Suprapubic skin (tissue), 4 donors: ENCODE measurements around the gene SMC4. TPM values are rescaled to one million over a fixed set of nuclear protein-coding genes. Genes with fewer than 3 reads are reported as not detected.
A peak's percentile ranks its signal among the peaks of the same experiment; 100 is the strongest.

Experiments used
- DNase-seq, 2 donors: peaks; one replicate each; pipeline ENCODE4 v3.0.0-alpha.2; 2019; ENCODE audit warnings: low spot score in 2 of 2
- H3K27ac ChIP-seq: fragments of 200-600 bp; sonication (generic); one replicate; pipeline ENCODE4 v1.5.1; 2019
- H3K27me3 ChIP-seq: fragments of 200-600 bp; sonication (generic); one replicate; pipeline ENCODE4 v1.5.1; 2019
- H3K36me3 ChIP-seq: fragments of 200-600 bp; sonication (generic); one replicate; pipeline ENCODE4 v1.5.1; 2019
- H3K4me1 ChIP-seq: fragments of 200-600 bp; sonication (generic); one replicate; pipeline ENCODE4 v1.5.1; 2019
- H3K4me3 ChIP-seq: fragments of 200-600 bp; sonication (generic); one replicate; pipeline ENCODE4 v1.5.1; 2019; ENCODE audit warnings: mild to moderate bottlenecking
- H3K9me3 ChIP-seq: fragments of 200-600 bp; sonication (generic); one replicate; pipeline ENCODE4 v1.5.1; 2019
- EP300 ChIP-seq: sonication (generic); formaldehyde crosslinking; IDR thresholded peaks from one replicate; pipeline ENCODE4 v1.6.1; 2017; ENCODE audit warnings: antibody characterized with exemption
- POLR2A ChIP-seq, 2 donors: fragments of 450-650 bp; IDR thresholded peaks; one replicate each; pipeline ENCODE4 v1.6.1; 2017; ENCODE audit warnings: antibody characterized with exemption in 2 of 2, mild to moderate bottlenecking in 2 of 2, moderate library complexity in 2 of 2
- POLR2AphosphoS5 ChIP-seq, 3 donors: sonication (generic); formaldehyde crosslinking; IDR thresholded peaks; one replicate each; pipeline ENCODE4 v1.6.1; 2017; ENCODE audit warnings: antibody characterized with exemption in 3 of 3
- WGBS: methylation state at CpG from one replicate; pipeline ENCODE4 v1.1.5; 2018; 5-methylcytosine and 5-hydroxymethylcytosine counted together
- total RNA-seq, 4 donors: library from RNA; depleted of rRNA; stranded (reverse); fragments of >200 nt; gene quantifications; one replicate each; pipeline ENCODE4 v1.1.0, GENCODE V29; 2016
- TF ChIP-seq, protein P1 (sequence below), 2 donors: fragments of 200-600 bp in 1 of 2; fragments of 450-650 bp in 1 of 2; sonication (generic) in 1 of 2; IDR thresholded peaks; one replicate each; pipeline ENCODE4 v1.5.1; 2016 to 2019; ENCODE audit warnings: antibody characterized with exemption in 2 of 2, mild to moderate bottlenecking in 1 of 2, moderate library complexity in 1 of 2

SMC4 gene
- total RNA-seq, 4 donors from 2014 or later: 26.7 to 97.3 (median 28.1) TPM

DNA sequence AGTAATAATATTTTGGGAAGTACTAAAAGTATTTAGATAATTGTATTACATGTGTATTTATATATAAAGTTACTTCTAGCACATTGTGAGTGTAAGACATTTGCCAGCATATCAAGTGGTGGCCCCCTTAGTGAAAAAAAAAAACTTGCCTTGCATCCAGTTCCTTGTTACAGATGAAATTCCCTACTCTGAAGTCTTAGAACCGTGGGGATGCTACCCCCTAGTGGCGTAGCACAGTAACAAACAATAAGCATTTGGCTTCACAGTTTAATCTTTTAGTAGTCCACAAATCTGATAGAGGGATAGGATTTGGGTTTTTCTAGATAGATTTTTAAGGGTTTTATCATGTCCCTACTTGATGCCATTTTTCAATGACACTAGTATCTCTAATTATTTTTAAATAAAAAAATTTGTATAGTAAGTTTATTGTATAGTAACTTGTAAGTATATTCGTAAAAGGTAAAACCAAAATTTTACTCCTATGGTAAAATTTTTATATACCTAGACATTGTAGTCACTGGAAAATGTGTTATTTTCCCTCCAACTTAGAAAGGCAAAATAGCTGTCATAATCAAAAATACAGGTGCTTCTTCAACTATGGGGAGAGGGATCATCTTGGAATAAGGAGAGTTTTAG, 14.3 kb downstream of the SMC4 start:
- TF ChIP-seq, protein P1, sequence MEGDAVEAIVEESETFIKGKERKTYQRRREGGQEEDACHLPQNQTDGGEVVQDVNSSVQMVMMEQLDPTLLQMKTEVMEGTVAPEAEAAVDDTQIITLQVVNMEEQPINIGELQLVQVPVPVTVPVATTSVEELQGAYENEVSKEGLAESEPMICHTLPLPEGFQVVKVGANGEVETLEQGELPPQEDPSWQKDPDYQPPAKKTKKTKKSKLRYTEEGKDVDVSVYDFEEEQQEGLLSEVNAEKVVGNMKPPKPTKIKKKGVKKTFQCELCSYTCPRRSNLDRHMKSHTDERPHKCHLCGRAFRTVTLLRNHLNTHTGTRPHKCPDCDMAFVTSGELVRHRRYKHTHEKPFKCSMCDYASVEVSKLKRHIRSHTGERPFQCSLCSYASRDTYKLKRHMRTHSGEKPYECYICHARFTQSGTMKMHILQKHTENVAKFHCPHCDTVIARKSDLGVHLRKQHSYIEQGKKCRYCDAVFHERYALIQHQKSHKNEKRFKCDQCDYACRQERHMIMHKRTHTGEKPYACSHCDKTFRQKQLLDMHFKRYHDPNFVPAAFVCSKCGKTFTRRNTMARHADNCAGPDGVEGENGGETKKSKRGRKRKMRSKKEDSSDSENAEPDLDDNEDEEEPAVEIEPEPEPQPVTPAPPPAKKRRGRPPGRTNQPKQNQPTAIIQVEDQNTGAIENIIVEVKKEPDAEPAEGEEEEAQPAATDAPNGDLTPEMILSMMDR (IDR thresholded peaks at IDR 0.05): peak; percentile 72 to 77
- TF ChIP-seq POLR2AphosphoS5 (IDR thresholded peaks at IDR 0.05): no peak
- Histone ChIP-seq H3K4me1 (no peaks in the 10 kb centered on the region), H3K36me3 (peaks cover 34% of the 10 kb centered on the region), H3K9me3 (no peaks in the 10 kb centered on the region), H3K27me3 (no peaks in the 10 kb centered on the region), H3K27ac (no peak overlapping the region), H3K4me3 (no peak overlapping the region)
- no peak for DNase-seq
- WGBS: 41% methylated on average over 3 of the region's 3 CpGs

DNA sequence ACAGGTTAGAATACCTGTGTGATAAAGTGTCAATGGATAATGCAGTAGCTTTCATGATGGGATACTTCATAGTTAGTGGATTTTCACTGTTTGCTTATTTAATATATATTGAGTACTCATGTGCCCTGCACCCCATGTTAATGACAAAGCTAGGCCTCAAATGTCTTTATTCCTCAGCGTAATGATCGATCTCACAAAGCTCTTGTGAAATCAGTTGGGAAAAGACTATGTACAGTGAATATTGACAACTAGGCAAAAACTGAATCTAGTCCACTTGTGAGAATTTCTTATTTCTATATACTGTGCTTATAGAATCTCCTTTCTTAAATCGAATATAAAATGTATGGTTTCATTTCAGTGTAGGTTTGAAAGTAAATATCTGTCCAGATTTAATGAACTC, 17.9 kb downstream of the SMC4 start:
- Histone ChIP-seq H3K4me1 (no peaks in the 10 kb centered on the region), H3K9me3 (no peaks in the 10 kb centered on the region), H3K27ac (no peak overlapping the region), H3K27me3 (no peaks in the 10 kb centered on the region), H3K36me3 (peaks cover 64% of the 10 kb centered on the region), H3K4me3 (no peak overlapping the region)
- 95% methylated on average over 3 of the region's 3 CpGs for WGBS
- no peak for DNase-seq
- TF ChIP-seq POLR2AphosphoS5 (IDR thresholded peaks at IDR 0.05) (no peak), POLR2A (IDR thresholded peaks at IDR 0.05) (no peak), EP300 (no peak)
- TF ChIP-seq, protein P1 (IDR thresholded peaks at IDR 0.05): no peak

- no peaks in the 10 kb centered on the region for H3K9me3 ChIP-seq
- H3K27me3 ChIP-seq: no peaks in the 10 kb centered on the region
- WGBS: 94% methylated on average over 11 of the region's 11 CpGs
- TF ChIP-seq POLR2A (IDR thresholded peaks at IDR 0.05) (no peak), POLR2AphosphoS5 (IDR thresholded peaks at IDR 0.05) (no peak)
- DNase-seq: no peak
- H3K4me1 ChIP-seq: no peaks in the 10 kb centered on the region
- H3K27ac ChIP-seq: no peak overlapping the region
- H3K4me3 ChIP-seq: no peak overlapping the region
- peaks cover 74% of the 10 kb centered on the region for H3K36me3 ChIP-seq
Measured at GRCh38 chr3:160427832-160428424, 28.5 kb downstream of the SMC4 start.

DNA sequence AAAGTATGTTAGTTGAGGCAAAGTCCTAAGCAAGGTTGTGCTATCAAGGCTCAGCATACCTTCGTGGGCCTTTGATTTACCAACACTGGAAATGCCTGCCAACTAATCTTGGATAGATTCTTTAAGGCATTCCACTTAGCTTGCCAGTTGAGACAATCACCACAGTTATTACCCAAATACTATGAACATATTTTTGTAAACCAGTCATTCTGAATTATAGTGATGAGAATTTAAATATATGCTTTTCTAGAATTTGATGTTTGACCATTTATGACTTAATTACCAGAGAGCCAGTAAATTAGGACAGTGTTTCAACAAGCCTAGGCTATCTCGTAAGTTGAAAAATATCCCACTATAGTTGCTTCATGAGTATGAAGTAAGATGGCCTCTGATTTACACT, 34.6 kb downstream of the SMC4 start:
- Histone ChIP-seq H3K9me3 (no peaks in the 10 kb centered on the region), H3K4me1 (no peaks in the 10 kb centered on the region), H3K4me3 (no peak overlapping the region), H3K36me3 (peaks cover 40% of the 10 kb centered on the region), H3K27me3 (no peaks in the 10 kb centered on the region), H3K27ac (no peak overlapping the region)
- WGBS: 61% methylated on average over 2 of the region's 2 CpGs
- TF ChIP-seq, protein P1 (IDR thresholded peaks at IDR 0.05): no peak
- no peak for TF ChIP-seq POLR2AphosphoS5 (IDR thresholded peaks at IDR 0.05)
- TF ChIP-seq POLR2A (IDR thresholded peaks at IDR 0.05): no peak
- TF ChIP-seq EP300: no peak
- DNase-seq: no peak

DNA sequence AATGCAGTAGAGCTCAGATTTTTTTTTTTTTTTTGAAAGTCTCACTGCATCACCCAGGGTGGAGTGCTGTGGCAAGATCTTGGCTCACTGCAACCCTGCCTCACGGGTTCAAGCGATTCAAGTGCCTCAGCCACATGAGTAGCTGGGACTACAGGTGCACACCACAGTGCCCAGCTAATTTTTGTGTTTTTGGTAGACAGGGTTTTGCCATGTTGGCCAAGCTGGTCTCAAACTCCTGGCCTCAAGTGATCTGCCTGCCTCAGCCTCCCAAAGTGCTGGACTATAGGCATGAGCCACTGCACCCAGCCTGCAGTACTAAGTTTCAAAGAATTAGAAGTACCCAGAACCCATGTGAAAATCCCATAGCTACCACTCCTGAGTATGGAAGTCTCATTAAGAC, 35.6 kb downstream of the SMC4 start:
- no peak overlapping the region for H3K27ac ChIP-seq
- peaks cover 36% of the 10 kb centered on the region for H3K36me3 ChIP-seq
- TF ChIP-seq EP300 (no peak), POLR2A (IDR thresholded peaks at IDR 0.05) (no peak), POLR2AphosphoS5 (IDR thresholded peaks at IDR 0.05) (no peak)
- TF ChIP-seq, protein P1 (IDR thresholded peaks at IDR 0.05): no peak
- H3K4me1 ChIP-seq: no peaks in the 10 kb centered on the region
- H3K4me3 ChIP-seq: no peak overlapping the region
- 82% methylated on average over 2 of the region's 2 CpGs for WGBS
- no peaks in the 10 kb centered on the region for H3K27me3 ChIP-seq
- DNase-seq: no peak
- H3K9me3 ChIP-seq: no peaks in the 10 kb centered on the region
